Astrocyte (in vitro differentiated cells and primary cell): Measurements from ENCODE around the gene CROCC. TPM values are rescaled to one million over a fixed set of nuclear protein-coding genes. Genes with fewer than 3 reads are reported as not detected.
A peak's percentile ranks its signal among the peaks of the same experiment; 100 is the strongest.
"Not testable (repeated sequence)": the region's sequence is repeated elsewhere in the genome, so short reads cannot be mapped to it uniquely, and the experiment has no call there.

Experiments
- DNase-seq: peaks from one replicate; pipeline ENCODE4 v3.0.0-alpha.2; 2010; ENCODE audit warnings: low read depth
- FAIRE-seq: peaks from 2 replicates; lab custom pipeline; 2011; peaks lifted over from hg19 to GRCh38; lab: Jason Lieb, UNC
- H2AFZ ChIP-seq: 2 replicates; pipeline ENCODE4 v1.6.0; 2012; ENCODE audit warnings: low read depth, low read length, inconsistent platforms
- H3K27ac ChIP-seq: 2 replicates; pipeline ENCODE4 v1.5.1; 2011; ENCODE audit warnings: low read depth, low read length, inconsistent platforms
- H3K27me3 ChIP-seq: 2 replicates; pipeline ENCODE4 v1.6.0; 2011; ENCODE audit warnings: low read length, inconsistent platforms; ENCODE audit not compliant: insufficient read depth
- H3K36me3 ChIP-seq: 2 replicates; pipeline ENCODE4 v1.5.1; 2011; ENCODE audit warnings: low read length, inconsistent platforms; ENCODE audit not compliant: insufficient read depth
- H3K4me1 ChIP-seq: 2 replicates; pipeline ENCODE4 v1.5.1; 2011; ENCODE audit warnings: low read length, inconsistent platforms; ENCODE audit not compliant: insufficient read depth
- H3K4me2 ChIP-seq: 2 replicates; pipeline ENCODE4 v1.6.0; 2012; ENCODE audit warnings: low read length, inconsistent platforms
- H3K4me3 ChIP-seq: 2 replicates; pipeline ENCODE4 v1.5.1; 2011; ENCODE audit warnings: low read depth, mild to moderate bottlenecking, low read length, inconsistent platforms; ENCODE audit not compliant: insufficient read depth
- H3K79me2 ChIP-seq: 2 replicates; pipeline ENCODE4 v1.6.0; 2012; ENCODE audit warnings: mild to moderate bottlenecking, low read length, inconsistent platforms; ENCODE audit not compliant: insufficient read depth
- H3K9ac ChIP-seq: 2 replicates; pipeline ENCODE4 v1.6.0; 2012; ENCODE audit warnings: mild to moderate bottlenecking, low read length, inconsistent platforms
- H3K9me3 ChIP-seq: 2 replicates; pipeline ENCODE4 v1.5.1; 2012; ENCODE audit warnings: low read depth, mild to moderate bottlenecking, low read length, inconsistent platforms; ENCODE audit not compliant: insufficient read depth
- H4K20me1 ChIP-seq: 2 replicates; pipeline ENCODE4 v1.6.0; 2012; ENCODE audit warnings: low read length, inconsistent platforms; ENCODE audit not compliant: insufficient read depth
- H3K27ac Mint-ChIP-seq: one replicate; pipeline ENCODE4 v1.8.0; 2021; ENCODE audit warnings: mild to moderate bottlenecking, mixed read lengths; ENCODE audit not compliant: unreplicated experiment
- H3K27me3 Mint-ChIP-seq: one replicate; pipeline ENCODE4 v1.8.0; 2021; ENCODE audit warnings: low read depth, mixed read lengths; ENCODE audit not compliant: unreplicated experiment
- H3K36me3 Mint-ChIP-seq: one replicate; pipeline ENCODE4 v1.8.0; 2021; ENCODE audit warnings: low read depth, mixed read lengths; ENCODE audit not compliant: unreplicated experiment
- H3K4me1 Mint-ChIP-seq: one replicate; pipeline ENCODE4 v1.8.0; 2021; ENCODE audit warnings: low read depth, mixed read lengths; ENCODE audit not compliant: unreplicated experiment
- H3K4me3 Mint-ChIP-seq: one replicate; pipeline ENCODE4 v1.8.0; 2021; ENCODE audit warnings: mild to moderate bottlenecking, moderate library complexity, mixed read lengths; ENCODE audit not compliant: unreplicated experiment
- H3K9me3 Mint-ChIP-seq: one replicate; pipeline ENCODE4 v1.8.0; 2021; ENCODE audit warnings: mild to moderate bottlenecking, mixed read lengths; ENCODE audit not compliant: unreplicated experiment
- total RNA-seq: library from RNA; stranded (reverse); gene quantifications from 2 replicates; pipeline ENCODE4 v1.2.1, GENCODE V29; 2021

Gene CROCC
- total RNA-seq, 1 donor from 2014 or later, result 12.1 TPM

DNA sequence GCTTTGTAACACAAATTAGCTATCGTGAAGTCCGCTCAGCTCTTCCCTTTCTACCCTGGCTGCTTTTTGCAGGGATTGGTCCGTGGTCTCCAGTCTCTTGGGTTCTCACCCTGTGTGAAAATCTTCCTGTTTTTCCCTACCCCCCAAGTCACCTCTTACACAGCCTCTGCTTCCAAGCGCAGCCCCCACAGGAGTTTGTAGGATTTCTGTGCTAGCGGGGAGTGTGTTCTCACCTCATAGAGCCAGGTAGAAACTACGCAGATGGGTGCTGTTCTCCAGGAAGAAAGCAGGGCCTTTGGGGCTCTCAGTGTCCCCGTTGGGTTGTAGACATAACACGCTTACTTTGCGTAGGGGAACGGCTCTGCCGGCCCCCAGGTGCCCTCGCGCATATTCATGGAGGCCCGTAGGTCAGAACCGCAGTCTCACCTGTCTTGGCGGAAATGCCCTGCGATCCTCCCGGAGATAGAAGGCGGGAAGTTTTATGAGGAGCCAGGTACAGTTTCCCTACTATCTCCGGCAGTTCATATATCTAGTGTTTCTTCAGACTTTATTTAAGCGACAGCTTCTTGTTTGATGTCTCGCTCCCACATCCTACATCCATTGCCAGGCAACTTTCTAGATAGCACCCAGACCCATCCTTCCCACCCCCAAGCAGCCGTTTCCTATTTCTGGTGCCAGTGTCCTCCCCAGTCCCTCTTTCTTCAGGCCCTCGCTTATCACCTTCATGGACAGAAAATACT lies 25.2 kb upstream of the CROCC start:
- Mint-ChIP-seq H3K4me3 (peak overlapping the region; percentile 58), H3K27ac (peak overlapping the region; percentile 100)
- H4K20me1 ChIP-seq, H3K36me3 Mint-ChIP-seq, H3K27me3 ChIP-seq, H3K4me1 Mint-ChIP-seq, H3K27me3 Mint-ChIP-seq, H3K27ac ChIP-seq, H2AFZ ChIP-seq, H3K79me2 ChIP-seq, H3K4me1 ChIP-seq, H3K36me3 ChIP-seq, FAIRE-seq, H3K9me3 ChIP-seq, H3K9me3 Mint-ChIP-seq: not testable (repeated sequence)
- peak; percentile 64 for DNase-seq
- Histone ChIP-seq H3K4me2 (peak overlapping the region; percentile 75), H3K4me3 (peak overlapping the region; percentile 1), H3K9ac (peak overlapping the region; percentile 40)

DNA sequence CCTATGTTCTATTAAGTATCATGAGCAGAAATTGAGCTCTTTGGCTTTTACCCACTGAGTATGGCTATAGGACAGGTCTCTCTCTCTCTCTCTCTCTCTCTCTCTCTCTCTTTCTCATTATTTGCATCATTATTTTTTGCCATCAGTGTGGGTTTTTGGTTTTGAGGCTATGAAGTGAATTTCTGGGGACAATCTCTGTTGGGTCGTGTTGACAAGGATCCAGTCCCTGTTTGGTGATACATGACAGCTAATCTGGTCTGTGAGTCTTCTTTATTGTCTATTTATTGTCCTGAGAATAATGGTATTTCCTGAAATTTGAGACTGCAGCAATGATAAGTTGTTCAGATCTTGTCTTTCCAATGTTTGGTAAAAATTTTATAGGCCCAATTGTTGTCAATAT lies 24.1 kb upstream of the CROCC start:
- H3K4me3 Mint-ChIP-seq, H3K9me3 Mint-ChIP-seq, H3K4me1 Mint-ChIP-seq, DNase-seq, H2AFZ ChIP-seq, H3K4me2 ChIP-seq, H3K4me1 ChIP-seq, H3K79me2 ChIP-seq, H4K20me1 ChIP-seq, H3K27me3 ChIP-seq, H3K27ac ChIP-seq, H3K27me3 Mint-ChIP-seq, FAIRE-seq, H3K9ac ChIP-seq, H3K27ac Mint-ChIP-seq, H3K36me3 Mint-ChIP-seq, H3K9me3 ChIP-seq, H3K4me3 ChIP-seq, H3K36me3 ChIP-seq: not testable (repeated sequence)

DNA sequence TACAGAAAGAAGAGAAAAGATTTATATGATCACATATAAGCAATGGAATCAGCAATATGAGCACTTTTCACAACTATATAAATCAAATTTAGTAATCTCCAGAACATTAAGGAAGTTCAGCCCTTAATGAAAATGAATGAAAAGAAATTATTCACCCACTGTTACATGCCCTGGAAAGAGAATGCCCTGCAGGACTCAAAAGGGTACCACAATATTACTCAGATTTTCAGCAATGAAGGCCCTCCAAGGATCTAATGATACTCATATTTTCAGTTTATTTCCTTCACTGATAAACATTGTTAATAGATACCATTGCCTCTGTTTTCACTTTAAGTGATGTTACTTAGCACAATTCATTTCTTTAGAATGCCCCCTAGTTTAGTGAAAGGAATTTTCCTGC lies 23.4 kb upstream of the CROCC start:
- not testable (repeated sequence) for H3K36me3 Mint-ChIP-seq, FAIRE-seq, H3K9me3 ChIP-seq, H3K27ac Mint-ChIP-seq, H3K79me2 ChIP-seq, H3K36me3 ChIP-seq, H3K9me3 Mint-ChIP-seq, H3K4me2 ChIP-seq, H4K20me1 ChIP-seq, H2AFZ ChIP-seq, H3K4me3 ChIP-seq, H3K9ac ChIP-seq, H3K27ac ChIP-seq, H3K27me3 ChIP-seq, DNase-seq, H3K27me3 Mint-ChIP-seq, H3K4me3 Mint-ChIP-seq
- peaks cover 12% of the 10 kb centered on the region for H3K4me1 ChIP-seq
- H3K4me1 Mint-ChIP-seq, result peaks cover 12% of the 10 kb centered on the region

DNA sequence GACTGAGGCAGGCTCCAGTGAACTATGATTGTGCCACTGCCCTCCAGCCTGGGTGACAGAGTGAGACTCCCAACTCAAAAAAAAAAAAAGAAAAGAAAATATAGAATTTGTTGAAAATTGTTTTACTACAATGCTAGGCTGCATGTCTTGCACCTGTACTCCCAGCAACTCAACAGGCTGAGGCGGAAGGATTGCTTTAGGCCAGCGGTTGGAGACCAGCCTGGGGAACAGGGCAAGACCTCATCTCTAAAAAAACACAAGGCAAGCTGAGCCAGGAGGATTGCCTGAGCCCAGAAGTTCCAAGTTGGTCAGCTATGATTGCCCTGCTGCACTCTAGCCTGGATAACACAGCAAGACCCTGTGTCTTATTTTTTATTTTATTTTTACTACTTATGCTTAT lies 22.7 kb upstream of the CROCC start:
- not testable (repeated sequence) for H2AFZ ChIP-seq, FAIRE-seq, H3K36me3 ChIP-seq, H3K79me2 ChIP-seq, H3K27me3 Mint-ChIP-seq, H3K9me3 Mint-ChIP-seq, H3K9me3 ChIP-seq, H3K4me2 ChIP-seq, H3K4me3 Mint-ChIP-seq, H3K27ac Mint-ChIP-seq, H3K27ac ChIP-seq, H3K36me3 Mint-ChIP-seq, DNase-seq, H3K9ac ChIP-seq, H3K4me3 ChIP-seq, H4K20me1 ChIP-seq, H3K27me3 ChIP-seq
- H3K4me1 ChIP-seq, result peaks cover 17% of the 10 kb centered on the region
- H3K4me1 Mint-ChIP-seq, result peaks cover 15% of the 10 kb centered on the region
